Measurements from ENCODE around the gene RALA. TPM values are rescaled to one million over a fixed set of nuclear protein-coding genes. Genes with fewer than 3 reads are reported as not detected.

Gene RALA
- total RNA-seq, 4 donors from 2014 or later = 9.2 to 11.6 (median 10.7) TPM

DNA sequence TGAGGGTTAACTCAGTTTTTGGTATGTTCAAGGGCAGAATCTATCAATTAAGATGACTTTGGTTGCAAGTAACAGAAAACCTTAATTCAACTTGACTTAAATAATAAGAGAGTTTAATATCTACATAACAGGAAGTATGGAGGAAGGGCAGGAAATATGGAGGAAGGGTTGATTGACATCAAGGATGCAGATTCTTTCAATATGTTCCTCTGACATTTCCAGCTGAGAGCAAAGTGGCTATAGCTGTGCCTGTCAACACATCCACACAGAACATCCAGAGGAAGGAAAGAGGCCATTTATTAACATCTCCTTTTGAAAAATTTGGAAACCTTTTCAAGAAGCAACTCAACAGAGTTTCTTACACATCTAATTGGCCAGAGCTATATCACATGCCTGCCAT, 19.4 kb upstream of the RALA start:
- intact Hi-C loops (cut with DNase I; ENCODE audit: low total_unique reads) (no loop called here), in situ Hi-C loops (cut with MboI; ENCODE audit: low sequenced_read_pairs in 4 of 4) (no loop called here)
- Histone ChIP-seq H3K4me3 (no peak overlapping the region), H3K27ac (no peak overlapping the region), H3K4me1 (no peaks in the 10 kb centered on the region), H3K9me3 (no peaks in the 10 kb centered on the region), H3K27me3 (peaks cover 0 to 9% (median 2%) of the 10 kb centered on the region in 3 donors), H3K36me3 (no peaks in the 10 kb centered on the region)
- ATAC-seq (no peak), DNase-seq (no peak)
- TF ChIP-seq POLR2A (IDR thresholded peaks at IDR 0.05) = no peak
- TF ChIP-seq, protein P1, sequence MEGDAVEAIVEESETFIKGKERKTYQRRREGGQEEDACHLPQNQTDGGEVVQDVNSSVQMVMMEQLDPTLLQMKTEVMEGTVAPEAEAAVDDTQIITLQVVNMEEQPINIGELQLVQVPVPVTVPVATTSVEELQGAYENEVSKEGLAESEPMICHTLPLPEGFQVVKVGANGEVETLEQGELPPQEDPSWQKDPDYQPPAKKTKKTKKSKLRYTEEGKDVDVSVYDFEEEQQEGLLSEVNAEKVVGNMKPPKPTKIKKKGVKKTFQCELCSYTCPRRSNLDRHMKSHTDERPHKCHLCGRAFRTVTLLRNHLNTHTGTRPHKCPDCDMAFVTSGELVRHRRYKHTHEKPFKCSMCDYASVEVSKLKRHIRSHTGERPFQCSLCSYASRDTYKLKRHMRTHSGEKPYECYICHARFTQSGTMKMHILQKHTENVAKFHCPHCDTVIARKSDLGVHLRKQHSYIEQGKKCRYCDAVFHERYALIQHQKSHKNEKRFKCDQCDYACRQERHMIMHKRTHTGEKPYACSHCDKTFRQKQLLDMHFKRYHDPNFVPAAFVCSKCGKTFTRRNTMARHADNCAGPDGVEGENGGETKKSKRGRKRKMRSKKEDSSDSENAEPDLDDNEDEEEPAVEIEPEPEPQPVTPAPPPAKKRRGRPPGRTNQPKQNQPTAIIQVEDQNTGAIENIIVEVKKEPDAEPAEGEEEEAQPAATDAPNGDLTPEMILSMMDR (IDR thresholded peaks at IDR 0.05 in 4 of 5, conservative IDR thresholded peaks at IDR 0.05 in 1 of 5) = no peak

- peaks cover 2 to 9% (median 4%) of the 10 kb centered on the region in 3 donors for H3K27me3 ChIP-seq
- no peak overlapping the region for H3K4me3 ChIP-seq
- no peak for ATAC-seq
- intact Hi-C loops (cut with DNase I; ENCODE audit: low total_unique reads) = no loop called here
- in situ Hi-C loops (cut with MboI; ENCODE audit: low sequenced_read_pairs in 4 of 4) = no loop called here
- no peak overlapping the region for H3K27ac ChIP-seq
- no peak for TF ChIP-seq POLR2A (IDR thresholded peaks at IDR 0.05)
- TF ChIP-seq, protein P1 (IDR thresholded peaks at IDR 0.05 in 4 of 5, conservative IDR thresholded peaks at IDR 0.05 in 1 of 5) = no peak
- no peak for DNase-seq
- H3K36me3 ChIP-seq = no peaks in the 10 kb centered on the region
- H3K9me3 ChIP-seq = no peaks in the 10 kb centered on the region
- H3K4me1 ChIP-seq = no peaks in the 10 kb centered on the region
Observed at GRCh38 chr7:39605087-39605486, 18.3 kb upstream of the RALA start.

DNA sequence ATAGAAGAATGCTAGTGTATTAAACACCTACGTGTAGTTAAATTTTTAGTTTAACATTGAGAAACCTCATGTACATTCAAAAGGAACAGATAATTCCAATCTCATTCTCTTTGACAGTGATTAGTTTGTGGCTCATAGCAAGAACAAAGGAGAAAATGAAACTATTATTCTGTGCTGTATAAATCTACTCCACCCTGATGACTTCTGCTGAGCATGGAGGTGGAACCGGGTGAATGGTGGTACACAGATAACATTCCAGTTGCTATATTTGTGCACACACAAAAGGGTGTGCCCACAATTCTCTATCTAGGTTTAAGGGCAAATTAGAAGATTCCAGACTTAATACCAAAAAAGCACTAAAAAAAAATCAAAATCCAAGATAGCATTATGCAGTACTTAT, 17.0 kb upstream of the RALA start:
- H3K4me3 ChIP-seq = no peak overlapping the region
- ATAC-seq (no peak), DNase-seq (no peak)
- H3K4me1 ChIP-seq = no peaks in the 10 kb centered on the region
- in situ Hi-C loops (cut with MboI; ENCODE audit: low sequenced_read_pairs in 4 of 4) (no loop called here), intact Hi-C loops (cut with DNase I; ENCODE audit: low total_unique reads) (no loop called here)
- H3K36me3 ChIP-seq = no peaks in the 10 kb centered on the region
- no peaks in the 10 kb centered on the region for H3K9me3 ChIP-seq
- TF ChIP-seq, protein P1 (IDR thresholded peaks at IDR 0.05 in 4 of 5, conservative IDR thresholded peaks at IDR 0.05 in 1 of 5) = no peak
- no peak for TF ChIP-seq POLR2A (IDR thresholded peaks at IDR 0.05)
- no peak overlapping the region for H3K27ac ChIP-seq
- H3K27me3 ChIP-seq = peaks cover 4 to 10% (median 9%) of the 10 kb centered on the region in 3 donors

- no peak for TF ChIP-seq POLR2A (IDR thresholded peaks at IDR 0.05)
- TF ChIP-seq, protein P1 (IDR thresholded peaks at IDR 0.05 in 4 of 5, conservative IDR thresholded peaks at IDR 0.05 in 1 of 5) = no peak
- Histone ChIP-seq H3K4me3 (no peak overlapping the region), H3K9me3 (no peaks in the 10 kb centered on the region), H3K27me3 (peaks cover 4 to 12% (median 9%) of the 10 kb centered on the region in 3 donors), H3K27ac (no peak overlapping the region), H3K36me3 (no peaks in the 10 kb centered on the region), H3K4me1 (no peaks in the 10 kb centered on the region)
- in situ Hi-C loops (cut with MboI; ENCODE audit: low sequenced_read_pairs in 4 of 4) = no loop called here
- no peak for ATAC-seq
- intact Hi-C loops (cut with DNase I; ENCODE audit: low total_unique reads) = no loop called here
- DNase-seq = no peak
Observed at GRCh38 chr7:39606941-39607340, 16.4 kb upstream of the RALA start.

- H3K36me3 ChIP-seq = no peaks in the 10 kb centered on the region
- H3K4me3 ChIP-seq = no peak overlapping the region
- H3K9me3 ChIP-seq = no peaks in the 10 kb centered on the region
- DNase-seq = no peak
- TF ChIP-seq, protein P1 (IDR thresholded peaks at IDR 0.05 in 4 of 5, conservative IDR thresholded peaks at IDR 0.05 in 1 of 5) = no peak
- no peak for TF ChIP-seq POLR2A (IDR thresholded peaks at IDR 0.05)
- H3K4me1 ChIP-seq = no peaks in the 10 kb centered on the region
- intact Hi-C loops (cut with DNase I; ENCODE audit: low total_unique reads) (no loop called here), in situ Hi-C loops (cut with MboI; ENCODE audit: low sequenced_read_pairs in 4 of 4) (no loop called here)
- ATAC-seq = no peak
- peaks cover 4 to 12% (median 9%) of the 10 kb centered on the region in 3 donors for H3K27me3 ChIP-seq
- H3K27ac ChIP-seq = no peak overlapping the region
Observed at GRCh38 chr7:39607865-39608264, 15.5 kb upstream of the RALA start.
